DMS 273 (cell line): ENCODE results near the gene PLXNA2.
A peak's percentile ranks its signal among the peaks of the same experiment; 100 is the strongest.

ENCODE experiments used
- DNase-seq: peaks from one replicate; lab custom pipeline; 2025; ENCODE audit not compliant: unreplicated experiment; lab: John Stamatoyannopoulos, UW

PLXNA2 gene

GRCh38 chr1:208243967-208244916, at the start of gene PLXNA2:
TSS of gene PLXNA2 (minus strand) at chr1:208244384. CDS start at chr1:208217922, 26,462 bp downstream.
- DNase-seq, result peak; percentile 90

GRCh38 chr1:208292908-208293307, 48.7 kb upstream of the PLXNA2 start:
- no peak for DNase-seq

DNA sequence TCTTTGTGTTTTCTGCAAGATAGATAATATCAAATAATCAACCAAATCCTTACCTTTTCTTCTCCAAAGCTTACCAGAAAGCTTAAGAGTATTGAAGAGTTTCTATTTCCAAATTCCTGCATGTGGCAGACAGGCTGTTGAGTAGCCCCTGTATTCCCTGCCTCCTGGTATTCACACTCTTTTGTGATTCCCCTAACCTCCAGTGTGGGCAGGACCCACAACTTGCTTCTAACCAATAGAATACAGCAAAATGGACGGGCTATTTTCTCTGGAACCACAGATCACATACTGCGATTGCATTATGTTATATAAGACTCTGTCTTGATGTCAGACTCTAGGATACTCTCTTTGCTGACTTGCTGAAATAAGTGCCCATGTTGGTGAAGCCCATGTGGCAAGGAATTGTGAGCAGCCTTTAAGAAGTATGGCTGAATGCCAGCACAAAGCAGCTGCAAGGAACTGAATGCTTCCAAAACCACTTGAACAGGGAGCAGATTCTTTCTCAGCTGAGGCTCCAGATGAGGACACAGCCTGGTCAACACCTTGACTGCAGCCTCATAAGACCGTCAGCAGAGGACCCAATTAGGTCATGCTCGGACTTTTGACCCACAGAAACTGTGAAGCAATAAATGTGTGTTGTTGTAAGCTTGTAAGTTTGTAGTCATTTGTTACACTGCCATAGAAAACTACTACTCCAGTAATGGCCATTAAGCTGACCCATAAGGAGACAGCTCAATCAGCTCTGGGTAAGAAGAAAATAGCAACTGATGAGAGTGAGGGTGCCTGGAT, 47.9 kb upstream of the PLXNA2 start:
- DNase-seq, result peak; percentile 45

DNA sequence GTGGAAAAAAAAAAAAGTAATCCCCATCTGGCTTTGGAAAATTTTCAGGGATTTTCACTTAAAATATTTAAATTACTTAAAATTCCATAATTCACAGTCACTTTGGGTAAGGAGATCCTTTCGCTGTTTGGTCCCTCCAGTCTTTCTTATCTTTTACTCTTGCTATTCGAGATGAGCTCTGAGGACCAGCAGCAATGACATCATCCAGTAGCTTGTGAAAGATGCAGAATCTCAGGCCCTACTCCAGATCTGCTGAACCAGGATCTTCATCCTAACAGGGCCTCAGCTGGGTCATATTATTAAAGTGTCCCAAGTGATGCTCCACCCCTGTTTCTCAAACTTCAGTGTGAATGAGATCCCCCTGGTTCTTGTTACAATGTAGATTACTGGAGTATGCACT, 46.9 kb upstream of the PLXNA2 start:
- no peak for DNase-seq

- DNase-seq, result no peak
Observed at GRCh38 chr1:208289716-208290115, 45.5 kb upstream of the PLXNA2 start.

DNA sequence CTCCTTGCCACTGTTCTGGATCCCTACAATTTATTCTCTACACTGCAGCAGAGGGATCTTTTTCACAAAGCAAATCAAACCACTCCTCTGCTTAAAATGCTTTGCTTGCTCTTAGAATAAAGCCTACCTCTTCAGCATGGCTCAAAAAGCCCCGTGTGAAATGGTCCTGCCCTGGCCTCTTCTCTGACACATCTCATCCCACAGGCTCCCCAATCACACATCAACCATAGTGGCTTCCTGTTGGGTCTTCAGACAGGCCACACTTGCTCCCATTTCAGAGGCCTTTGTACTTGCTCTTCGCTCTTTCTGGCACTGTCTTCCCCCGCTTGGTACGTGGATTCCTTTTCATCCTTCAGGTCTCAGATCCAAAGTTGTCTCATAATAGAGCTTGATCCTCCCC, 44.3 kb upstream of the PLXNA2 start:
- DNase-seq, result no peak

GRCh38 chr1:208280681-208281450, 36.7 kb upstream of the PLXNA2 start:
- DNase-seq, result no peak

DNA sequence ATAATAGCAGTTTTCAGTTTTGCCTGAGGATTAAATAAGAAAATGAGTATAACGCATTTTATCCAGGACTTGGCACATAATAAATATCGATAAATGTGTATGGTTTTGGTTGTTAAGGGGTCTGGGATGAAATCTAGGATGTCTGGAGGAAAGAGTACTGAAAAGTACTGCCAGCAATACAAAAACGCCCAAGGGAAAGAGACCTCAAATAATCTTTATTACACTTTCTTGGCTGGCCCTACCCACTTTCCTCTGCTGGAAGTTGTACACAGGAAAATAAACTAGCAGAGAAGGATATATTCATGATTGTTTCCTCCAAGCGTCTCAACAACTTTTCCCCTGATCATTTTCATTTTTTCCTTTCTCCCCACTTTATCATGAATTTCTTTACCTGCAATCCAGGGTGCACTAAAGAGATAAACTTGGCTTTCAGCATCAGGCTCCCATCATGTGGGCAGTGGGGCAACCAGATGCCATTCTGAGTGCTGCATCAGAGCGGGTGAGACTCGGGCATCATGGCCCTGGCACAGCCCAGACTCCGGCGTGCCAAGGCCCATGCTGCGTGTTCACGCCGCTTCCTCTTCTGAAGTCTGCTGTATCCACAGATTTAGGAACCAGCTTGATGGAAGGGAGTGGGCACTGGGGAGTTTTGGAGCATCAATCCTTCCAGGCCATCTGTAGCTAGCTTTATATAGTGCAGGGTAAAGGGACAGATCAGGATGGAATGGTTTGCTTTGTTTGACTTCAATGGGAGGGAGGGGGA, 35.8 kb upstream of the PLXNA2 start:
- DNase-seq, result no peak

DNA sequence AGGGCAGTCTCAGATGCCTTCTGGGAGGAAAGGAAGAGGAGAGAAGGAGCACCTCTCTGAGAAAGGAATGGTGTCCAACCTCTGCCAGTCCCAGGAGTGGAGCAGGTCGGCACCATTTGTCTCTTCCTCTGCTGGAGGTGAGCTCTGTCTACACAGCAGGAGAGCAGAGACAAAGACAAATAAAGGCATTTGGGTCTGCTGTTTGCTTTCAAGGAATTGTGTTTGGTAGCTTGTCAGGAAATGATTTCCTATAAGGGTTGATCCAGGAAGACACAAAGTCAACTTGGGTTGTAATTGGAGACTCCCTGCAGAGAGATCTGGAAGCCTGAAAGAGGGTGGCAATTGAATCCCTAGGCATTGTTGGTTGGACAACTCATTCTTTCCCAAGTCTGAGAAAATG, 34.5 kb upstream of the PLXNA2 start:
- no peak for DNase-seq

DNA sequence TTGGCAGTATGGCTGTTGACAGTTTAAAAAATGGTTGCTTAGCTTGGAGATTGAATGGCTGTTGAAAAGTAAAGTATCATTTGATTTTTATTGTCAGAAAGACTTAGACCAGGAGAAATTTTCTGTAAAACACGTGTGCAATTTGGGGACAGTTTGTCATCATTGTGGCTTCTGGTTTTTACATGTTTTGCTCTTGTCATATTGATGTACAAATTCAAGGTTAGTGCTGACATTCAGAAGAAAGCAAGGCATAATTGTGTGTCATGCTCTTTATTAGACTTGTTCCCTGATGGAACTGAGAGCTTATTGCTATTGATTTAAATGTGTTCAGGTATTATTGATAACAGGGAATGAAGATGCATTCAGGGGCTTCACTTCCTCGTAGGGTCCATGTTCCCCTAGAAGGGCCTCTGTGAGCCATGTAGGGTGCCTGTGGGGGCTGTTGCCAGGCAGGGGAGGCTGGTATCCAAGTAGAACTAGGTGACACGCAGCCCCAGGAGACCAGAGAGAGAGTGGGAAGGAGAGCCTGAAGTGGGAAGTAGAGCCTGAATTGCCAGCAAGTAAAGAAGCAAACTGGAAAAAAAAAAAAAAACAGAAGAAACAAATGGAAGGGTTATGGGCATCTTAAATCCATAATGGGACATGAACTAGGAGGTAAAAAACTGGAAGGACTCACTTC, 32.7 kb upstream of the PLXNA2 start:
- DNase-seq, result no peak

DNA sequence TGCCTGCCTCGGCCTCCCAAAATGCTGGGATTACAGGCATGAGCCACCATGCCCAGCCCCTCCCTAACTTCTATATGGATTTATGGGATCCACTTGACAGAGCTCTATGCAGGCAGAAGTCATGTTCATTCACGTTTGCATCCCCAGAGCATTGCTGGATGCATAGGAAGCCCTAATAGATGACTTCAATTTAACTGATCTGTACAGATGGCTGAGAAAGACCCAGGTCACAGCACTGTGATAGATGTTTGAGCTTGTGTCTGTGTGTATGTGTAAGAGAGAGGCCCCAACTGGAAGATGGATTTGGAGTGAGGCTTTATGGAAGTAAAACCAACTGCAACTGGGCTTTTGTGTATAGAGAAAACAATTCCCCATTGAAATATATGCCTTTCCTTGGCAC, 30.9 kb upstream of the PLXNA2 start:
- no peak for DNase-seq

DNA sequence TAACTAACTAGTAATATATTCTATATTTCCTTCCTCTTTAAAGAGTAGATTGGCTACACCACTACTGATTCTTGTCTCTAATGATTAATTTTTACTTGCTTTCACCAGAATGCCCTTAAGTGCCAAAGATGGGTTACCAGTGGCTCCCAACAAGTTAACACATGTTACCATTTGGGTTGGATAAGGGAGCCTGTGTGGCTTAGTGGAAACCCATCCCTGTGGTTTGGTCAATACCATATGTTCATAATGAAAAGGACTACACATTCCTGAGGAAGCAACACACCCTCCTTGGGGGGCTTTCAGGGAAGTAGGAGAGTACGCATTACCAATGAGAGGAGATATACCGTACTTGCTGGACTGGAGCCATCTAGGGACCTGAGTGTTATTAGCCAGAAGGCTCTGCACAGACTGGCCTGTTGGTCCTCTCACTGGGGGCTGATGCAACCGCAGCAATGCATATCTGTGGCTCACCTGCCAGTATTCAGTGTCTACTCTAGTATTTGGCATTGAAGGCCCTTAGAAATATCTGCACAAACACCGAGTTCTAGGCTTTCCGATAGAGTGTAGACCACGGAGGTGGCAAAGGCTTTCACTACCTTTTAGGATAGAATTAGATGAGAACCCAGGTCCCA, 29.3 kb upstream of the PLXNA2 start:
- DNase-seq, result peak; percentile 66

DNA sequence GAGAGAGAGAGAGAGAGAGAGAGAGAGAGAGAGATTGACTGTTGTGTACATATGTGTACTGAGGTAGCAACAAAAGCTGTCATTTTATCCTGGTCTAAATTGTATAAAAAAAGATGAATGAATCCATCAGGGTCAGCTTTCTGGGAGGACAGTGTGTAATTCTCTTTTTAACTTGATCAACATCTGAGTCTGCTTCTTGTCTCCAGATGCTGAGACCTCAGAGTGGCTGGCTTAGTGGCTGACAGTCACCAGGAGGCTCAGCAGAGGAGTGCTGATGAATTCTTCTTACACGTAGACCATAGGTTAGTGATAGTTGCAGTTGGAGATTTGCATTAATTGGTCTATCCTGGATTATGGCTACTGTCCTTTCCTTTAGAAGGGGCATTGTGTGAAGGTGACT, 28.5 kb upstream of the PLXNA2 start:
- peak; percentile 32 for DNase-seq

GRCh38 chr1:208272311-208272710, 28.1 kb upstream of the PLXNA2 start:
- DNase-seq, result peak; percentile 73

DNA sequence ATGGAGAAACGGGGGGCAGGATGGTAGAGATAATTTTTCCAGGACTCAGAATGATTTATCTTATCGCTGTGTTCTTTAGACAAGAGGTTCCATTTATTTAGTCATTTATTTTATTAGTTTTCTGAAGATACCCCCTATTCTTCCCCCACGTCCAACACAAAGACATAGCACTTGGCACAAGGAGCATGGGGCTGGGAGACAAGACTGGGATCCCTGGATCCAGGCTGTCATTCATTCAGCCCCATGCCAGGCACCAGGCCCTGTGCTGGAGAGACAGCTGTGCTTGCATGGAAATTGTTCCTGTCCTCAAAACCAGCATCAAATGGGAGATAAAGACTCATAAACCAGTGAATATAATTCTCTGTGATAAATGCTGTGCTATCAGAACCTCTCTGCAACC, 27.1 kb upstream of the PLXNA2 start:
- peak; percentile 52 for DNase-seq

DNA sequence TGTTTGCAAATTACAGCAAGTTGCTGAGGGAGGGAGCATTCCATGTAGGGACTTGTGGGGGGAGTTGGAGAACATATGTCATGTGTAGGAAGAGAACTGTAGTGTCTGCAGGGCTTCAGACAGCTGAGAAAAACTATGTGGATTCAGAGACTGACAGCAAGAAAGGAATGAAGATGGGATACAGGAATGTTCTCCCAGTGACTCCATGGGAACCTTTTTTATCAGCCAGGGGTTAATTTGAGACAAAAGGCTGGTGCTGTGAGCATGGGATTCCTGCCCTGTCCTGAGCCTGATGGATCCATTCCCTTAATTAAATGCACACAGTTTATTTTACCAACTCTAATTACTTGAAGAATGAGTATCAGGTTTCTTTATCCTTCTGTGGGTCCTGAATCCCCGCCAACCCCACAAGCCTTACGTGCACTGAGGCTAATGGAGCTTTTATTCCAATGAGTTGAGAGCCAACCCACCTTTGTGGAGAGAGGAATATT, 26.5 kb upstream of the PLXNA2 start:
- peak; percentile 92 for DNase-seq

DNA sequence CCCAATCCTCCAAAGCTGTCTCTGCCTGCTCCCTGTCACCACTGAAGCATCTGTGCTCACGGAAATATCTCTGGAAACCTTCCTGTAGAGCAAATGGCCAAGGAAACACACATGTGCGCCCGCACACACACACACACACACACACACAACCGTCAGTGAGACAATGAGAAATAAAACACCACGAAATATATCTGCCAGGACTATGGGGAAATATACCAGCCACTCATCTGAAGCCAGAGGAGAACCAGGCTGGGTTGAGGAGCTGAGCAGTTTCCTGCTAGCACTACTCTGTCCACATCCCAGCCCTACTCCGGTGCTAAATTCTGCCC, 25.1 kb upstream of the PLXNA2 start:
- DNase-seq, result no peak

- DNase-seq, result no peak
Observed at GRCh38 chr1:208268541-208269337, 24.6 kb upstream of the PLXNA2 start.

DNA sequence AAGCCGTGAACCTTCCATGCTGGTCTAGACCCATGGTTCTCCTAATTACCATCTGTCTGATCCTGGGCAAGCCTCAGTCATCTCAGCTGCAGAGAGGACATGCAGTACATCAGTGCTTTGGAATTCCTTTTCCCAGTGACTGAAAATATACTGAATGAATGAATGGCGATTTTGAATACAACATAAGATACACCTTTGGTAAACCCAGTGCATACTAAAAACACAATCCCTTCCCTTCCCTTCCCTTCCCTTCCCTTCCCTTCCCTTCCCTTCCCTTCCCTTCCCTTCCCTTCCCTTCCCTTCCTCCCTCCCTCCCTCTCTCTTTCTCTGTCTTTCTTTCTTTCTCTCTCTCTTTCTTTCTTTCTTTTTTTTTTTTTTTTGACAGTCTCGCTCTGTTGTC, 21.3 kb upstream of the PLXNA2 start:
- no peak for DNase-seq
